Ecto neural progenitor cell (in vitro differentiated cells): ENCODE data around the gene GPX8.

Experiments
- DNase-seq: peaks from one replicate; pipeline ENCODE4 v3.0.0-alpha.2; 2018; ENCODE audit warnings: low spot score

GPX8 gene

GRCh38 chr5:55159763-55160492 is at the start of gene GPX8:
Gene GPX8, plus strand, starts transcription at chr5:55160171. Its CDS starts 22 bp downstream, at chr5:55160193.
- DNase-seq = peak; percentile 57

GRCh38 chr5:55110217-55110616 is 49.8 kb upstream of the GPX8 start:
- DNase-seq = no peak

GRCh38 chr5:55113327-55113726 is 46.6 kb upstream of the GPX8 start:
- DNase-seq = no peak

GRCh38 chr5:55114061-55114460 is 45.9 kb upstream of the GPX8 start:
- no peak for DNase-seq

- DNase-seq = no peak
These were observed 36.6 kb upstream of the GPX8 start for GRCh38 chr5:55123365-55123764.

GRCh38 chr5:55134053-55134722 is 25.8 kb upstream of the GPX8 start:
- DNase-seq = no peak

GRCh38 chr5:55136521-55136920 is 23.4 kb upstream of the GPX8 start:
- DNase-seq = no peak

GRCh38 chr5:55140908-55141665 is 18.9 kb upstream of the GPX8 start:
- DNase-seq = no peak

- no peak for DNase-seq
These were observed 17.9 kb upstream of the GPX8 start for GRCh38 chr5:55141945-55142690.

GRCh38 chr5:55143624-55144023 is 16.3 kb upstream of the GPX8 start:
- DNase-seq = no peak

- no peak for DNase-seq
These were observed 13.9 kb upstream of the GPX8 start for GRCh38 chr5:55146080-55146479.

- peak; percentile 85 for DNase-seq
These were observed 13.3 kb upstream of the GPX8 start for GRCh38 chr5:55146543-55147151.

- no peak for DNase-seq
These were observed 10.6 kb upstream of the GPX8 start for GRCh38 chr5:55149308-55149795.

GRCh38 chr5:55151923-55152842 is 7.8 kb upstream of the GPX8 start:
- DNase-seq = no peak

- no peak for DNase-seq
These were observed 5.1 kb upstream of the GPX8 start for GRCh38 chr5:55154873-55155272.

- peak; percentile 52 for DNase-seq
These were observed 680 bp downstream of the GPX8 start for GRCh38 chr5:55160493-55161209.

GRCh38 chr5:55162666-55163065 is 2.7 kb downstream of the GPX8 start:
- no peak for DNase-seq

GRCh38 chr5:55171471-55171870 is 11.5 kb downstream of the GPX8 start:
- no peak for DNase-seq

GRCh38 chr5:55172051-55172899 is 12.3 kb downstream of the GPX8 start:
- peak; percentile 59 for DNase-seq
